22Rv1 (cell line): ENCODE results near the gene ACACB.

Experiments used
- ZFX ChIP-seq: fragments of 450-650 bp; IDR thresholded peaks from 2 replicates; pipeline ENCODE4 v1.6.1; 2017; ENCODE audit warnings: antibody characterized with exemption, borderline replicate concordance
- TF ChIP-seq, protein P1 (sequence below): fragments of 450-650 bp; IDR thresholded peaks from 2 replicates; pipeline ENCODE4 v1.5.1; 2017; ENCODE audit warnings: mild to moderate bottlenecking

DNA sequence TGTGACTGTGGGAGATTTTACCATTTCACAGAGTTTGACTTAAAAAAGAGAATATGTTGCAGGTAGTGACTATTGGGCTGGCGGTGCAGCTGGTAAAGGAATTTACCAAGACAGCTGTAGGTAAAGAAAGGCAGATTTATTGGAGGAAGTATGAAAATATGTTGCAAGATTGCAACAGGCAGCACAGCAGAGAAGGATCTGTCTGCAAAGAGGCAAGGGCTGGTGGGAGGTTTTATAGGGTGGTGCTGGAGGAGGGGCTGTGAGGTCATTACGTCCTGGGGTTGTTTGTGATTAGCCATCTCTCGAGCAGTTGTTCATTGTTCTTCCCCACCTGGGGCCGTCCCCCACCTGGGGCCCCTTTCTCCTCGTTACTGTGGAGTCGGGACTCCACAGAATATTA lies 62.1 kb downstream of the ACACB start:
- TF ChIP-seq, protein P1, sequence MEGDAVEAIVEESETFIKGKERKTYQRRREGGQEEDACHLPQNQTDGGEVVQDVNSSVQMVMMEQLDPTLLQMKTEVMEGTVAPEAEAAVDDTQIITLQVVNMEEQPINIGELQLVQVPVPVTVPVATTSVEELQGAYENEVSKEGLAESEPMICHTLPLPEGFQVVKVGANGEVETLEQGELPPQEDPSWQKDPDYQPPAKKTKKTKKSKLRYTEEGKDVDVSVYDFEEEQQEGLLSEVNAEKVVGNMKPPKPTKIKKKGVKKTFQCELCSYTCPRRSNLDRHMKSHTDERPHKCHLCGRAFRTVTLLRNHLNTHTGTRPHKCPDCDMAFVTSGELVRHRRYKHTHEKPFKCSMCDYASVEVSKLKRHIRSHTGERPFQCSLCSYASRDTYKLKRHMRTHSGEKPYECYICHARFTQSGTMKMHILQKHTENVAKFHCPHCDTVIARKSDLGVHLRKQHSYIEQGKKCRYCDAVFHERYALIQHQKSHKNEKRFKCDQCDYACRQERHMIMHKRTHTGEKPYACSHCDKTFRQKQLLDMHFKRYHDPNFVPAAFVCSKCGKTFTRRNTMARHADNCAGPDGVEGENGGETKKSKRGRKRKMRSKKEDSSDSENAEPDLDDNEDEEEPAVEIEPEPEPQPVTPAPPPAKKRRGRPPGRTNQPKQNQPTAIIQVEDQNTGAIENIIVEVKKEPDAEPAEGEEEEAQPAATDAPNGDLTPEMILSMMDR = no peak
- TF ChIP-seq ZFX = no peak
